Skeletal muscle tissue (tissue), 4 donors: ENCODE data around the gene ACHE. TPM values are rescaled to one million over a fixed set of nuclear protein-coding genes. Genes with fewer than 3 reads are reported as not detected.

Source experiments
- H3K27ac ChIP-seq: one replicate; pipeline ENCODE4 v1.7.0; 2013; ENCODE audit warnings: mild to moderate bottlenecking, low read depth, low read length, inconsistent platforms
- H3K27me3 ChIP-seq, 3 donors: one replicate each; pipeline ENCODE4 v1.7.0; 2013; ENCODE audit warnings: low read length in 3 of 3; ENCODE audit not compliant: control insufficient read depth in 3 of 3, insufficient read depth in 3 of 3
- H3K36me3 ChIP-seq, 3 donors: one replicate each; pipeline ENCODE4 v1.7.0; 2013; ENCODE audit warnings: low read length in 3 of 3; ENCODE audit not compliant: control insufficient read depth in 3 of 3, insufficient read depth in 3 of 3
- H3K4me1 ChIP-seq, 3 donors: one replicate each; pipeline ENCODE4 v1.7.0; 2013; ENCODE audit warnings: low read length in 3 of 3, mild to moderate bottlenecking in 3 of 3; ENCODE audit not compliant: control insufficient read depth in 3 of 3, insufficient read depth in 3 of 3
- H3K4me3 ChIP-seq, 3 donors: one replicate each; pipeline ENCODE4 v1.7.0; 2013; ENCODE audit warnings: low read length in 3 of 3
- H3K9ac ChIP-seq, 3 donors: one replicate each; pipeline ENCODE4 v1.7.0; 2013; ENCODE audit warnings: low read length in 3 of 3, mild to moderate bottlenecking in 3 of 3, moderate library complexity in 2 of 3, low read depth in 1 of 3
- H3K9me3 ChIP-seq, 3 donors: one replicate each; pipeline ENCODE4 v1.7.0; 2013; ENCODE audit warnings: low read length in 3 of 3; ENCODE audit not compliant: control insufficient read depth in 3 of 3
- total RNA-seq: library from RNA; depleted of rRNA; stranded (reverse); fragments of >200 nt; gene quantifications from one replicate; pipeline ENCODE4 v1.2.3, GENCODE V29; 2014
- donor health status: Osteomylitis.

ACHE gene
- total RNA-seq, 1 donor from 2014 or later, result 36.0 TPM

DNA sequence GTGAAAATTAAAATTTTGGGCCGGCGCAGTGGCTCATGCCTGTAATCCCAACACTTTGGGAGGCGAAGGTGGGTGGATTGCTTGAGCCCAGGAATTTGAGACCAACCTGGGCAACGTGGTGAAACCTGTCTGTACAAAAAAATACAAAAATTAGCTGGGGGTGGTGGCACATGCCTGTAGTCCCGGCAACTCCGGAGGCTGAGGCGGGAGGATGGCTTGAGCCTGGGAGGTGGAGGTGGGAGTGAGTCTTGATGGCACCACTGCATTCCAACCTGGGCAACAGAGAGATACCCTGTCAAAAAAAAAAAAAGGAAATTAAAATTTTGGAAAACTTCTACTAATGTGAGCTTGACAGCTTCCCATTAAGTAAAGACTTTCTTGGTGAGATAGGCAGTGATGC, 17.7 kb downstream of the ACHE start:
- Histone ChIP-seq H3K9me3 (no peaks in the 10 kb centered on the region), H3K4me1 (peaks cover 24 to 43% (median 42%) of the 10 kb centered on the region in 3 donors), H3K27ac (no peak overlapping the region), H3K9ac (peak overlapping the region in 1 of 3 donors; percentile 14), H3K4me3 (no peak overlapping the region), H3K36me3 (peaks cover 31 to 37% (median 35%) of the 10 kb centered on the region in 3 donors), H3K27me3 (no peaks in the 10 kb centered on the region)

DNA sequence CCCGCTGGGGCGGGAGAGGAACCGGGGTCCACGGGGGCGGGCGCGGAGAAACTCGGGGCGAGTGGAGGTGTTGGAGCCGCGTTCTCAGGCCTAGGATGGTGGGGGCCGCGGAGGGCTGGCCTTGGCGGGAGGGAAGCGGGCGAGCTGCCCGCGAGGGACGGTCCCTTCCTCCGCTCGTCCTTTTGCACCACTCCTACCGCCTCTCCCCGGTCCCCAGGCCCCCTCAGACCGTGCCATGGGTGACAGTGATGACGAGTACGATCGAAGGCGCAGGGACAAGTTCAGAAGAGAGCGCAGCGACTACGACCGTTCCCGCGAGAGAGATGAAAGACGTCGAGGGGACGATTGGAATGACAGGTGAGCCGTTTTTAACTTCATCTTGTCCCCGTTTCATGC, 20.3 kb downstream of the ACHE start:
- H3K27me3 ChIP-seq, result no peaks in the 10 kb centered on the region
- no peaks in the 10 kb centered on the region for H3K9me3 ChIP-seq
- H3K36me3 ChIP-seq, result peaks cover 24 to 28% (median 26%) of the 10 kb centered on the region in 3 donors
- peaks cover 24 to 43% (median 42%) of the 10 kb centered on the region in 3 donors for H3K4me1 ChIP-seq
- H3K4me3 ChIP-seq, result peak overlapping the region; percentile 92 to 97 (median 94)
- H3K27ac ChIP-seq, result peak overlapping the region; percentile 92
- peak overlapping the region; percentile 88 to 96 (median 89) for H3K9ac ChIP-seq

DNA sequence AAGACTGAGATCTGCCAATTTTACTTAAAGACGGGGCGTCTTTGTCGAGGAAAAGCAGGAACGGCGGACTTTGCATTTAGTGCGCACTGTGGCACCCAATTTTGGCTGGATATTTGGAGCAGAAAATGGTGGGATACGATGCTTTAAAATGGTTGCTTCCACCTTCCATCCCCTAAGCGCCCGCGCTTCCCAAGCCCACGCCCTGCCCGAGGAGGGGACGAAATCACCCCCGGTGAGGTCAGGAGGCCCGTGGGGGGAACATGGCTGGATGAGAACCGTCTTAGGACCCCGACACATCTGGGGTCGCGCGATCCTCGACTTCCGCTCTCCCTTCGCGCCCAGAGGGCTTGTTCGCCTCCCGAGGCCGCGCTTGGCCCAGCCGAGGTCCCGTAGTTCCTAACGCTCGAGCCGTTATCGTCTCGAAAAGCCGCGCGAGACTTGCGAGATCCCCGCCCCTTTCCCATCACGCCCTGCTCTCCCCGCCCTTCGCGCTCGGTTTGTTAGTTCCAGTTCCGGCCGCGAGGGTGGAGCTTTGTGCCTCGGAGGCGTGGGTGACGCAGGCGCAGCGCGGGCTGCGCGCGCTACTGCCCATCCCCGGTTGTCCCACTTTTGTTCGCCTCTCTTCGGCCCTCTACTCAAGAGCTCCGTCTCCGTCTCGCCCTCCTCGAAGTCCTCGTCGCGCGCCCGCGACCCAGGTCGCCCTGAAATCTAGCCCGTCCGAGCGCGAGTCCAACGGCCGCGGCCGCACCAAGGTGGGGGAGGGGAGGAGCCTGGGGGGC, 20.9 kb downstream of the ACHE start, which contains the start of gene SRRT:
Gene SRRT, plus strand, starts transcription at position 527 of the 779 bp plus-strand sequence. CDS start 488 bp downstream, outside the sequence.
- Histone ChIP-seq H3K27ac (peak within 1 kb of the TSS; percentile 92), H3K9me3 (no peaks in the 10 kb centered on the region), H3K4me1 (peaks cover 24 to 39% (median 39%) of the 10 kb centered on the region in 3 donors), H3K9ac (peak within 1 kb of the TSS; percentile 95 to 96 (median 95)), H3K4me3 (peak within 1 kb of the TSS; percentile 92 to 97 (median 94)), H3K27me3 (no peaks in the 10 kb centered on the region), H3K36me3 (peaks cover 24 to 25% (median 24%) of the 10 kb centered on the region in 3 donors)

DNA sequence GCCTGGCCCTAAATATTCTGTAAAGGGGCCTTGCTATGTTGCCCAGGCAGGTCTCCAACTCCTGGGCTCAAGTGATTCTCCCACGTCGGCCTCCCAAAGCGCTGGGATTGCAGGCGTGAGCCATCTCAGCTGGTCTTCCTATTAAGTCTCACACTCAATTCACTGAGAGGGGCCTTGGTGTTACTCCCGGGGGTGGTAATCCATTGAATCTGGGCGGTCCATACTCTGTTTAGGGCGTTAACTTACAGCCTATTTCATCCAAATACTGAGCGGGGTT, 21.4 kb downstream of the ACHE start:
- H3K4me3 ChIP-seq, result peak overlapping the region; percentile 92 to 97 (median 94)
- peak overlapping the region; percentile 95 to 96 (median 95) for H3K9ac ChIP-seq
- H3K27ac ChIP-seq, result peak overlapping the region; percentile 92
- no peaks in the 10 kb centered on the region for H3K9me3 ChIP-seq
- peaks cover 24 to 39% (median 38%) of the 10 kb centered on the region in 3 donors for H3K4me1 ChIP-seq
- no peaks in the 10 kb centered on the region for H3K27me3 ChIP-seq
- H3K36me3 ChIP-seq, result peaks cover 19 to 23% (median 21%) of the 10 kb centered on the region in 3 donors

DNA sequence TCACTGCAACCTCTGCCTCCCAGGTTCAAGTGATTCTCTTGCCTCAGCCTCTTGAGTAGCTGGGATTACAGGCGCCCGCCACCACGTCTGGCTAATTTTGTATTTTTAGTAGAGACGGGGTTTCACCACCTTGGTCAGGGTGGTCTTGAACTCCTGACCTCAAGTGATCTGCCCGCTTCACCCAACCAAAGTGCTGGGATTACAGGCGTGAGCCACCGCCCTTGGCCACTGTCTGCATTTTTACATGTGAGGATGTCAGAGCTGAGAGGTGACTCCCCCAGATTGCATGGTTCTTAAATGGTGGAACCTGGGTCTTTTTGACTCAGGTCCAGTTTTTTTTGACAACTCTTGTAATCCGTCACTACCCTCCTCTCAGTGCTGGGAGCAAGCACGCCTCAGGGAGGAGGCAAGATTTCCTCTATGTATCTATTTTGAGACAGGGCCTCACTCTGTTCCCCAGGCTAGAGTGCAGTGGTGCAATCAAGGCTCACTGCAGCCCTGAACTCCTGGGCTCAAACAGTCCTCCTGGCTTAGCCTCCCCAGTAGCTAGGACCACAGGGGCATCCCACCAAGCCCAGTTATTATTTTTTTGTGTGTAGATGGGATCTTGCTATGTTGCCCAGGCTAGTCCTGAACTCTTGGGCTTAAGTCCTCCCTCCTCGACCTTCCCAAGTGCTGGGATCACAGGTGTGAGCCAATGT, 21.9 kb downstream of the ACHE start:
- H3K9me3 ChIP-seq, result no peaks in the 10 kb centered on the region
- H3K27ac ChIP-seq, result peak overlapping the region; percentile 92
- H3K9ac ChIP-seq, result peak overlapping the region in 2 of 3 donors; percentile 95 to 96
- H3K27me3 ChIP-seq, result no peaks in the 10 kb centered on the region
- H3K36me3 ChIP-seq, result peaks cover 17 to 19% (median 19%) of the 10 kb centered on the region in 3 donors
- H3K4me1 ChIP-seq, result peaks cover 24 to 39% (median 36%) of the 10 kb centered on the region in 3 donors
- peak overlapping the region; percentile 92 to 97 (median 94) for H3K4me3 ChIP-seq

DNA sequence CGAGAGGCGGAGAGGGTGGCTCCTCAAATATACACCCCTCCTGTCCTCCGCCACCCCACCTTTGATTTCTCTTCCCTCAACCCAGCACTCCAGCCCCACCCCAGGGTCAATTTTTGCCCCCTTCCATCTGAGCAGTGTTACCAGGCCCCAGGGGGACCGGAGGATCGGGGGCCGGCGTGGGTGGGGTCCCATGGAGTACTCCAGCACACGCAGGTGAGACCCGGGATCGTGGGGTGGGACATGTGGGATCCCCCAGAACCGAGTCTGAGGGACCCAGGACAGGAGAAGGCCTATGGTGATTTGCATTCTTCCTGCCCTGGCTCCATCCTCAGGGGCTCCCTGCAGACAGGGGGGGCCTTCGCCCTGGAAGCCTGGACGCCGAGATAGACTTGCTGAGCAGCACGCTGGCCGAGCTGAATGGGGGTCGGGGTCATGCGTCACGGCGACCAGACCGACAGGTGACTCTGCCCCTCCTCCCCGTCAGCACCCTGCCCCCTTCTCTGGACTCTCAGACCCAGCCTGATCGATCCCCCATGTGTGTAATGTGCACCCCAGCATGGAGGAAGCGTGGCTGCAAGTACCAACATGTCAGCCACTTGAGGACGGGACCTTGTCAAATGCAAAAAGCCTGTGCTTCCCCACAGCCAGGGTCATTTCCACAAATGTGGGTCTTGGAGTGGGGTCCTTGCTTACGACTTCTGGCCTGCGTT, 27.8 kb downstream of the ACHE start:
- peak overlapping the region; percentile 91 for H3K27ac ChIP-seq
- H3K9me3 ChIP-seq, result no peaks in the 10 kb centered on the region
- peak overlapping the region; percentile 82 to 86 (median 86) for H3K9ac ChIP-seq
- peak overlapping the region; percentile 73 to 78 (median 77) for H3K4me3 ChIP-seq
- peaks cover 10 to 15% (median 11%) of the 10 kb centered on the region in 3 donors for H3K36me3 ChIP-seq
- peaks cover 0 to 12% (median 0%) of the 10 kb centered on the region in 3 donors for H3K27me3 ChIP-seq
- peaks cover 11 to 30% (median 18%) of the 10 kb centered on the region in 3 donors for H3K4me1 ChIP-seq

DNA sequence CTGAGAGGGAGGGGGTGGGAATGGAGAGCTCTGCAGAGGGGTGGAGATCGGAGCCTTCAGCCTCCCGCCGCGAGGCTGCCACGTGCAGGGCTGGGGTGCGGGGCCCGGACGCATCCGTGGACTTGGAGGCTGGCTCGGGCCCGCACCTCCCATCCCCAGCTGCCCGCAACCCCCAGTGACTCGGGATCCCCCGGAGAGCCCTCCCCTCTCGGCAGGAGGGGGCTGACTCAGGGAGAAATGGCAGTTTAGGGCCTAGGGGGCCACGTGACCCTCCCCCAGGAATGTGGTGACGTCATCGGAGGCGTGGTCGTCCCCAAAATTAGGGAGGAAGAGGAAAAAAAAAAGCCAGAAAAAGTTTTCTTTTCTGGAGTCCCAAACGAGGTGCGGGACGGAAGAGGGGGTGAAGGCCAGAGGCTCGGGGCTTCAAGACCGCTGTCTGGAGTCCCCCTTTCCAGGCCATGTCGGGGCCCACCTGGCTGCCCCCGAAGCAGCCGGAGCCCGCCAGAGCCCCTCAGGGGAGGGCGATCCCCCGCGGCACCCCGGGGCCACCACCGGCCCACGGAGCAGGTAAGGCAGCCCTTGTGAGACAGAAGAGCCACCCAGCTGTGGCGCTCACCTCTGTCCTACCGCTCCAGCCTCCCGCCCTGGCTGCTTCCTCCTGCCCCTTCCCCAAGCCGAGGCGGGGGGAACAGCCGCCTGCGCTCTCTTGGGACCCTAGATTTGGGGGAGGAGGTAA, 28.5 kb downstream of the ACHE start, which contains the start of gene TRIP6:
Gene TRIP6, plus strand, starts transcription at position 348 of the 736 bp plus-strand sequence. Its CDS starts 111 bp downstream, at position 459.
- Histone ChIP-seq H3K9ac (peak within 1 kb of the TSS; percentile 82 to 86 (median 86)), H3K36me3 (peaks cover 7 to 10% (median 7%) of the 10 kb centered on the region in 3 donors), H3K27ac (peak within 1 kb of the TSS; percentile 91), H3K9me3 (no peaks in the 10 kb centered on the region), H3K4me1 (peaks cover 11 to 30% (median 18%) of the 10 kb centered on the region in 3 donors), H3K27me3 (peaks cover 0 to 12% (median 0%) of the 10 kb centered on the region in 3 donors), H3K4me3 (peak within 1 kb of the TSS; percentile 73 to 78 (median 77))

DNA sequence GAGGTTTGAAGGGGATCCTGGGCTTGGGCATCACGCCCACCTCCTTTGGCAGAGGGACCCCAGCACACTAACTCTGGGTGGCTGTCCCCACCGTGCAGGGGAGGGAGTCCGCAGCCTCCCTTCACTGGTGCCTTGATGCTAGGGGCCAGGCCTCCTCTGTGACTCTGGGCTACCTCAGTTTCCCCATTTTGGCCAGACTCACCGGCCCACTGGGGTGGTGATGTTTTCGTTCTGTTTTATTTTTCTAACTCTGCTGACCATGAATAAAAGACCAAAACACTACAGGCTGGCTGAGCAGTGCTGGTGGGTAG, 29.0 kb downstream of the ACHE start:
- Histone ChIP-seq H3K27me3 (peaks cover 0 to 12% (median 0%) of the 10 kb centered on the region in 3 donors), H3K4me3 (peak overlapping the region; percentile 71 to 78 (median 73)), H3K9me3 (no peaks in the 10 kb centered on the region), H3K4me1 (peaks cover 11 to 30% (median 18%) of the 10 kb centered on the region in 3 donors), H3K36me3 (peaks cover 7 to 8% (median 7%) of the 10 kb centered on the region in 3 donors), H3K27ac (peak overlapping the region; percentile 91), H3K9ac (peak overlapping the region; percentile 82 to 86 (median 86))
